GM23338 (cell line): ENCODE data around the gene TNS3. TPM values are rescaled to one million over a fixed set of nuclear protein-coding genes. Genes with fewer than 3 reads are reported as not detected.
A peak's percentile ranks its signal among the peaks of the same experiment; 100 is the strongest.

Experiments
- ATAC-seq: fragments of 200-7000 bp; cut with Tn5 transposase; 3 replicates; pipeline ENCODE4 v1.9.1; 2020
- DNase-seq: peaks from one replicate; pipeline ENCODE4 v3.0.0-alpha.2; 2015; ENCODE audit warnings: low spot score
- H2AFZ ChIP-seq: fragments of 200-600 bp; sonication (generic); 2 replicates; pipeline ENCODE4 v1.8.0; 2016; ENCODE audit warnings: antibody characterized with exemption, mild to moderate bottlenecking, moderate library complexity
- H3F3A ChIP-seq: fragments of 200-600 bp; sonication (generic); replicated peaks from 2 replicates; pipeline ENCODE4 v1.8.0; 2017; ENCODE audit warnings: antibody characterized with exemption, mixed run types, low read depth
- H3K27ac ChIP-seq: fragments of 200-600 bp; sonication (generic); 2 replicates; pipeline ENCODE4 v1.6.1; 2016; ENCODE audit warnings: low read depth
- H3K27me3 ChIP-seq: fragments of 200-600 bp; sonication (generic); 2 replicates; pipeline ENCODE4 v1.8.0; 2016; ENCODE audit warnings: mild to moderate bottlenecking, mixed run types, moderate library complexity; ENCODE audit not compliant: insufficient read depth
- H3K36me3 ChIP-seq: fragments of 200-600 bp; sonication (generic); 2 replicates; pipeline ENCODE4 v1.8.0; 2016; ENCODE audit warnings: mild to moderate bottlenecking; ENCODE audit not compliant: insufficient read depth
- H3K4me1 ChIP-seq: fragments of 200-600 bp; sonication (generic); 2 replicates; pipeline ENCODE4 v1.8.0; 2016; ENCODE audit warnings: mild to moderate bottlenecking, moderate library complexity; ENCODE audit not compliant: insufficient read depth
- H3K4me2 ChIP-seq: fragments of 200-600 bp; sonication (generic); 2 replicates; pipeline ENCODE4 v1.7.1; 2017; ENCODE audit warnings: mixed run types
- H3K4me3 ChIP-seq: fragments of 200-600 bp; sonication (generic); 2 replicates; pipeline ENCODE4 v1.6.1; 2016; ENCODE audit warnings: mixed run types
- H3K79me2 ChIP-seq: fragments of 200-600 bp; sonication (generic); replicated peaks from 2 replicates; pipeline ENCODE4 v1.8.0; 2017; ENCODE audit warnings: mild to moderate bottlenecking; ENCODE audit not compliant: insufficient read depth
- H3K9me2 ChIP-seq: fragments of 200-600 bp; sonication (generic); 2 replicates; pipeline ENCODE4 v1.8.0; 2017; ENCODE audit not compliant: insufficient read depth
- H4K20me1 ChIP-seq: fragments of 200-600 bp; sonication (generic); replicated peaks from 2 replicates; pipeline ENCODE4 v1.8.0; 2017; ENCODE audit warnings: mild to moderate bottlenecking; ENCODE audit not compliant: insufficient read depth
- H3K27ac Mint-ChIP-seq: 2 replicates; pipeline ENCODE4 v1.8.0; 2020; ENCODE audit warnings: inconsistent platforms, mild to moderate bottlenecking, moderate library complexity, mixed read lengths
- H3K27me3 Mint-ChIP-seq: 3 replicates; pipeline ENCODE4 v1.8.0; 2022; ENCODE audit warnings: low read depth, mild to moderate bottlenecking, moderate library complexity, mixed read lengths, inconsistent platforms; ENCODE audit not compliant: insufficient read depth, poor library complexity
- H3K36me3 Mint-ChIP-seq: 3 replicates; pipeline ENCODE4 v1.8.0; 2021; ENCODE audit warnings: low read depth, mild to moderate bottlenecking, inconsistent platforms, moderate library complexity, mixed read lengths
- H3K4me1 Mint-ChIP-seq: 3 replicates; pipeline ENCODE4 v1.8.0; 2020; ENCODE audit warnings: mild to moderate bottlenecking, inconsistent platforms, mixed read lengths
- H3K4me3 Mint-ChIP-seq: 3 replicates; pipeline ENCODE4 v1.8.0; 2021; ENCODE audit warnings: moderate library complexity, mild to moderate bottlenecking, inconsistent platforms, mixed read lengths
- H3K9me3 Mint-ChIP-seq: 3 replicates; pipeline ENCODE4 v1.8.0; 2020; ENCODE audit warnings: moderate library complexity, mild to moderate bottlenecking, inconsistent platforms, mixed read lengths
- CREB1 ChIP-seq: fragments of 250-450 bp; sonication (Bioruptor Pico); IDR thresholded peaks from 2 replicates; pipeline ENCODE4 v1.5.0; 2020; ENCODE audit warnings: low read depth, mild to moderate bottlenecking, moderate library complexity
- EZH2 ChIP-seq: fragments of 200-600 bp; sonication (generic); IDR thresholded peaks from one replicate; pipeline ENCODE4 v1.8.0; 2017; ENCODE audit warnings: antibody characterized with exemption, mild to moderate bottlenecking, low read depth; ENCODE audit not compliant: unreplicated experiment
- JUNB ChIP-seq: IDR thresholded peaks from one replicate; pipeline ENCODE4 v1.6.1; 2016; ENCODE audit warnings: antibody characterized with exemption; ENCODE audit not compliant: unreplicated experiment
- POLR2AphosphoS5 ChIP-seq: IDR thresholded peaks from 2 replicates; pipeline ENCODE4 v1.6.1; 2016; ENCODE audit warnings: antibody characterized with exemption, low read depth
- ZNF114 ChIP-seq: fragments of 250-450 bp; sonication (Bioruptor Pico); IDR thresholded peaks from 2 replicates; pipeline ENCODE4 v1.5.0; 2020; ENCODE audit warnings: mild to moderate bottlenecking, moderate library complexity
- ZNF331 ChIP-seq: fragments of 250-450 bp; sonication (Bioruptor Pico); IDR thresholded peaks from 2 replicates; pipeline ENCODE4 v1.5.0; 2020; ENCODE audit warnings: low read depth, mild to moderate bottlenecking, moderate library complexity
- polyA plus RNA-seq: library from polyadenylated mRNA; unstranded; fragments of >200 nt; fragmentation: Nextera tagmentation; extraction: Ambion mirVana; gene quantifications from 2 replicates; pipeline ENCODE4 v1.2.1, GENCODE V29; 2016
- total RNA-seq: library from RNA; depleted of rRNA; stranded (reverse); fragments of >200 nt; shearing (Covaris generic); gene quantifications from 2 replicates; pipeline ENCODE4 v1.2.3, GENCODE V29; 2014
- TF ChIP-seq, protein P1 (sequence below), 2 experiments: fragments of 200-600 bp in 1 of 2; sonication (generic) in 1 of 2; conservative IDR thresholded peaks; 2 replicates each; pipeline versions ENCODE4 v1.5.1 to v1.6.1; 2016 to 2017; ENCODE audit warnings: antibody characterized with exemption in 2 of 2, low read depth in 2 of 2, mild to moderate bottlenecking in 2 of 2, moderate library complexity in 1 of 2
- TF ChIP-seq, protein P2 (sequence below): fragments of 250-450 bp; sonication (Bioruptor Pico); IDR thresholded peaks from 2 replicates; pipeline ENCODE4 v1.5.0; 2020; ENCODE audit warnings: mild to moderate bottlenecking, moderate library complexity
- TF ChIP-seq, protein P3 (sequence below): IDR thresholded peaks from 2 replicates; pipeline ENCODE4 v1.6.1; 2016; ENCODE audit warnings: antibody characterized with exemption

The TNS3 gene
- total and polyA plus RNA-seq, 2 experiments from 2014 or later, result 6.2 to 28.7 TPM

DNA sequence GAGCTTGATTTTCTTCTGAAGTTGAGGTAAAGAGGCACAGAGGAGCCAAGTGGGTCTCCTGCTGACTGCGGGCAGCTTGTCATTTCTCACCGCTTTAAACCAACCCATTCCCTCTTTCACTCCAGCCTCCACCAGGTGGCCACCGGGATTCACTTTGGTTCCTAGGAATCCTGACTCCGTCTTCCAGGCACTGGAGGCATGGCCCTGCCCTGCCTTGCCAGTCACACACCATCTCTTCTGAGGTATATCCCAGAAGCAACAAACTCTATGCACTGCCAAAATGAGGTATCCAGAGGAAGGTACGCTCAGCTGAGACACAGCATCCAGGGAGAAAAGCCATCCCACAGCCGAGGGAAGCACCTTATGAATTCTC, 280.8 kb downstream of the TNS3 start:
- Histone ChIP-seq H2AFZ (no peak overlapping the region), H3K4me2 (no peak overlapping the region), H3K27ac (no peak overlapping the region), H3K79me2 (no peaks in the 10 kb centered on the region), H3K4me3 (no peak overlapping the region), H3K9me2 (no peaks in the 10 kb centered on the region), H4K20me1 (no peaks in the 10 kb centered on the region; the same call in 1 of the 2 replicates), H3F3A (no peaks in the 10 kb centered on the region), H3K4me1 (no peaks in the 10 kb centered on the region), H3K27me3 (no peaks in the 10 kb centered on the region), H3K36me3 (no peaks in the 10 kb centered on the region)
- DNase-seq (peak; percentile 66), ATAC-seq (peak; percentile 86)
- no peak overlapping the region for H3K27ac Mint-ChIP-seq
- no peaks in the 10 kb centered on the region for H3K9me3 Mint-ChIP-seq
- no peak overlapping the region for H3K4me3 Mint-ChIP-seq
- peaks cover 7% of the 10 kb centered on the region for H3K4me1 Mint-ChIP-seq
- H3K36me3 Mint-ChIP-seq, result no peaks in the 10 kb centered on the region; the same call in 2 of the 3 replicates
- TF ChIP-seq, protein P1, sequence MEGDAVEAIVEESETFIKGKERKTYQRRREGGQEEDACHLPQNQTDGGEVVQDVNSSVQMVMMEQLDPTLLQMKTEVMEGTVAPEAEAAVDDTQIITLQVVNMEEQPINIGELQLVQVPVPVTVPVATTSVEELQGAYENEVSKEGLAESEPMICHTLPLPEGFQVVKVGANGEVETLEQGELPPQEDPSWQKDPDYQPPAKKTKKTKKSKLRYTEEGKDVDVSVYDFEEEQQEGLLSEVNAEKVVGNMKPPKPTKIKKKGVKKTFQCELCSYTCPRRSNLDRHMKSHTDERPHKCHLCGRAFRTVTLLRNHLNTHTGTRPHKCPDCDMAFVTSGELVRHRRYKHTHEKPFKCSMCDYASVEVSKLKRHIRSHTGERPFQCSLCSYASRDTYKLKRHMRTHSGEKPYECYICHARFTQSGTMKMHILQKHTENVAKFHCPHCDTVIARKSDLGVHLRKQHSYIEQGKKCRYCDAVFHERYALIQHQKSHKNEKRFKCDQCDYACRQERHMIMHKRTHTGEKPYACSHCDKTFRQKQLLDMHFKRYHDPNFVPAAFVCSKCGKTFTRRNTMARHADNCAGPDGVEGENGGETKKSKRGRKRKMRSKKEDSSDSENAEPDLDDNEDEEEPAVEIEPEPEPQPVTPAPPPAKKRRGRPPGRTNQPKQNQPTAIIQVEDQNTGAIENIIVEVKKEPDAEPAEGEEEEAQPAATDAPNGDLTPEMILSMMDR (conservative IDR thresholded peaks at IDR 0.05; ENCODE audit: low read depth in 2 of 2), result peak; percentile 50 to 69
- no peak for TF ChIP-seq CREB1
- peaks cover 5% of the 10 kb centered on the region for H3K27me3 Mint-ChIP-seq

DNA sequence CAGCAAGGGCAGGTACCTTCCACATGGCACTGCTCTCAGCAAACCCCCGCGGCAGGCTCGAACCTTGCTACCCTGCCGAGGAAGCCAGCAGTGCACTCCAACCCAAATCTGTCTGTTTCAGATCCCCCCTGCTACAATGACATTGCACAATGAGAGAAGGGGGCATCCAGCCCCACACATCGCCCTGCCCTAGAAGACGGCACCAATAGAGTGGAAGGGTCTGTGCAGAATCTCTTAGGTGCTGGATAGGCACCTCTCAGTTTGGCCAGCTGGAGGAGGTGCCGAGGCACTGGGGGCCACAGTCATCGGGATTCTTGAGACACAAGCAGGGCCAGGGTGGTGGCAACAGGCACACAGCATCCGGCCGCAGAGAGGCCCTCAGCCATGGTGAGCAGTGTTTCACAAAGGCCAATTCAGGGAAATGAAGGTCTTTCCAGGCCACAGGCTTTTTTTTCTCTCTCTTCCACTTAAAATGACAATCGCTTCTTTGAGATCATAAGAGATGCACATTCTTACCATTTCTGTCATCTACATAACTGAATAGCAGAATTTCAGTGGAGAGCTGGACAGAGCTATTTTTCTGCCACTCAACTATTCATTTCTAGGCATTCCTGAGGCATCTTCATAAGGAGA, 281.3 kb downstream of the TNS3 start:
- Histone ChIP-seq H3K9me2 (no peaks in the 10 kb centered on the region), H3K4me2 (no peak overlapping the region), H3K4me1 (no peaks in the 10 kb centered on the region), H3K27ac (no peak overlapping the region), H3K79me2 (no peaks in the 10 kb centered on the region), H3K27me3 (no peaks in the 10 kb centered on the region), H3K36me3 (no peaks in the 10 kb centered on the region), H3F3A (no peaks in the 10 kb centered on the region), H4K20me1 (no peaks in the 10 kb centered on the region; the same call in 1 of the 2 replicates), H3K4me3 (no peak overlapping the region), H2AFZ (no peak overlapping the region)
- ATAC-seq (no peak), DNase-seq (no peak)
- Mint-ChIP-seq H3K4me3 (no peak overlapping the region), H3K4me1 (peaks cover 7% of the 10 kb centered on the region), H3K36me3 (no peaks in the 10 kb centered on the region; the same call in 2 of the 3 replicates), H3K9me3 (no peaks in the 10 kb centered on the region), H3K27ac (peak overlapping the region; percentile 75; the same call in 1 of the 2 replicates), H3K27me3 (peaks cover 5% of the 10 kb centered on the region)
- TF ChIP-seq, protein P2, sequence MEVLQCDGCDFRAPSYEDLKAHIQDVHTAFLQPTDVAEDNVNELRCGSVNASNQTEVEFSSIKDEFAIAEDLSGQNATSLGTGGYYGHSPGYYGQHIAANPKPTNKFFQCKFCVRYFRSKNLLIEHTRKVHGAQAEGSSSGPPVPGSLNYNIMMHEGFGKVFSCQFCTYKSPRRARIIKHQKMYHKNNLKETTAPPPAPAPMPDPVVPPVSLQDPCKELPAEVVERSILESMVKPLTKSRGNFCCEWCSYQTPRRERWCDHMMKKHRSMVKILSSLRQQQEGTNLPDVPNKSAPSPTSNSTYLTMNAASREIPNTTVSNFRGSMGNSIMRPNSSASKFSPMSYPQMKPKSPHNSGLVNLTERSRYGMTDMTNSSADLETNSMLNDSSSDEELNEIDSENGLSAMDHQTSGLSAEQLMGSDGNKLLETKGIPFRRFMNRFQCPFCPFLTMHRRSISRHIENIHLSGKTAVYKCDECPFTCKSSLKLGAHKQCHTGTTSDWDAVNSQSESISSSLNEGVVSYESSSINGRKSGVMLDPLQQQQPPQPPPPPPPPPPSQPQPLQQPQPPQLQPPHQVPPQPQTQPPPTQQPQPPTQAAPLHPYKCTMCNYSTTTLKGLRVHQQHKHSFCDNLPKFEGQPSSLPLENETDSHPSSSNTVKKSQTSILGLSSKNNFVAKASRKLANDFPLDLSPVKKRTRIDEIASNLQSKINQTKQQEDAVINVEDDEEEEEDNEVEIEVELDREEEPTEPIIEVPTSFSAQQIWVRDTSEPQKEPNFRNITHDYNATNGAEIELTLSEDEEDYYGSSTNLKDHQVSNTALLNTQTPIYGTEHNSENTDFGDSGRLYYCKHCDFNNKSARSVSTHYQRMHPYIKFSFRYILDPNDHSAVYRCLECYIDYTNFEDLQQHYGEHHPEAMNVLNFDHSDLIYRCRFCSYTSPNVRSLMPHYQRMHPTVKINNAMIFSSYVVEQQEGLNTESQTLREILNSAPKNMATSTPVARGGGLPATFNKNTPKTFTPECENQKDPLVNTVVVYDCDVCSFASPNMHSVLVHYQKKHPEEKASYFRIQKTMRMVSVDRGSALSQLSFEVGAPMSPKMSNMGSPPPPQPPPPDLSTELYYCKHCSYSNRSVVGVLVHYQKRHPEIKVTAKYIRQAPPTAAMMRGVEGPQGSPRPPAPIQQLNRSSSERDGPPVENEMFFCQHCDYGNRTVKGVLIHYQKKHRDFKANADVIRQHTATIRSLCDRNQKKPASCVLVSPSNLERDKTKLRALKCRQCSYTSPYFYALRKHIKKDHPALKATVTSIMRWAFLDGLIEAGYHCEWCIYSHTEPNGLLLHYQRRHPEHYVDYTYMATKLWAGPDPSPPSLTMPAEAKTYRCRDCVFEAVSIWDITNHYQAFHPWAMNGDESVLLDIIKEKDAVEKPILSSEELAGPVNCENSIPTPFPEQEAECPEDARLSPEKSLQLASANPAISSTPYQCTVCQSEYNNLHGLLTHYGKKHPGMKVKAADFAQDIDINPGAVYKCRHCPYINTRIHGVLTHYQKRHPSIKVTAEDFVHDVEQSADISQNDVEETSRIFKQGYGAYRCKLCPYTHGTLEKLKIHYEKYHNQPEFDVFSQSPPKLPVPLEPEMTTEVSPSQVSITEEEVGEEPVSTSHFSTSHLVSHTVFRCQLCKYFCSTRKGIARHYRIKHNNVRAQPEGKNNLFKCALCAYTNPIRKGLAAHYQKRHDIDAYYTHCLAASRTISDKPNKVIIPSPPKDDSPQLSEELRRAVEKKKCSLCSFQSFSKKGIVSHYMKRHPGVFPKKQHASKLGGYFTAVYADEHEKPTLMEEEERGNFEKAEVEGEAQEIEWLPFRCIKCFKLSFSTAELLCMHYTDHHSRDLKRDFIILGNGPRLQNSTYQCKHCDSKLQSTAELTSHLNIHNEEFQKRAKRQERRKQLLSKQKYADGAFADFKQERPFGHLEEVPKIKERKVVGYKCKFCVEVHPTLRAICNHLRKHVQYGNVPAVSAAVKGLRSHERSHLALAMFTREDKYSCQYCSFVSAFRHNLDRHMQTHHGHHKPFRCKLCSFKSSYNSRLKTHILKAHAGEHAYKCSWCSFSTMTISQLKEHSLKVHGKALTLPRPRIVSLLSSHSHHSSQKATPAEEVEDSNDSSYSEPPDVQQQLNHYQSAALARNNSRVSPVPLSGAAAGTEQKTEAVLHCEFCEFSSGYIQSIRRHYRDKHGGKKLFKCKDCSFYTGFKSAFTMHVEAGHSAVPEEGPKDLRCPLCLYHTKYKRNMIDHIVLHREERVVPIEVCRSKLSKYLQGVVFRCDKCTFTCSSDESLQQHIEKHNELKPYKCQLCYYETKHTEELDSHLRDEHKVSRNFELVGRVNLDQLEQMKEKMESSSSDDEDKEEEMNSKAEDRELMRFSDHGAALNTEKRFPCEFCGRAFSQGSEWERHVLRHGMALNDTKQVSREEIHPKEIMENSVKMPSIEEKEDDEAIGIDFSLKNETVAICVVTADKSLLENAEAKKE, result no peak
- TF ChIP-seq ZNF331 (CRISPR knock-in tag) (no peak), CREB1 (no peak), ZNF114 (CRISPR knock-in tag) (no peak), POLR2AphosphoS5 (no peak), JUNB (no peak), EZH2 (no peak)
- TF ChIP-seq, protein P1 (conservative IDR thresholded peaks at IDR 0.05; ENCODE audit: low read depth in 2 of 2), result no peak
- TF ChIP-seq, protein P3, sequence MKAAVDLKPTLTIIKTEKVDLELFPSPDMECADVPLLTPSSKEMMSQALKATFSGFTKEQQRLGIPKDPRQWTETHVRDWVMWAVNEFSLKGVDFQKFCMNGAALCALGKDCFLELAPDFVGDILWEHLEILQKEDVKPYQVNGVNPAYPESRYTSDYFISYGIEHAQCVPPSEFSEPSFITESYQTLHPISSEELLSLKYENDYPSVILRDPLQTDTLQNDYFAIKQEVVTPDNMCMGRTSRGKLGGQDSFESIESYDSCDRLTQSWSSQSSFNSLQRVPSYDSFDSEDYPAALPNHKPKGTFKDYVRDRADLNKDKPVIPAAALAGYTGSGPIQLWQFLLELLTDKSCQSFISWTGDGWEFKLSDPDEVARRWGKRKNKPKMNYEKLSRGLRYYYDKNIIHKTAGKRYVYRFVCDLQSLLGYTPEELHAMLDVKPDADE, result no peak
